Loucy (cell line): ENCODE results near the gene CHRNA9.

Source experiments
- EZH2phosphoT487 ChIP-seq: fragments of 200-600 bp; IDR thresholded peaks from 2 replicates; pipeline ENCODE4 v1.6.1; 2018; ENCODE audit warnings: antibody characterized with exemption, mild to moderate bottlenecking, moderate library complexity, borderline replicate concordance
- TF ChIP-seq, protein P1 (sequence below): fragments of 200-600 bp; sonication (generic); conservative IDR thresholded peaks from 2 replicates; pipeline ENCODE4 v1.5.1; 2014; ENCODE audit warnings: mild to moderate bottlenecking, antibody characterized with exemption, low read length

DNA sequence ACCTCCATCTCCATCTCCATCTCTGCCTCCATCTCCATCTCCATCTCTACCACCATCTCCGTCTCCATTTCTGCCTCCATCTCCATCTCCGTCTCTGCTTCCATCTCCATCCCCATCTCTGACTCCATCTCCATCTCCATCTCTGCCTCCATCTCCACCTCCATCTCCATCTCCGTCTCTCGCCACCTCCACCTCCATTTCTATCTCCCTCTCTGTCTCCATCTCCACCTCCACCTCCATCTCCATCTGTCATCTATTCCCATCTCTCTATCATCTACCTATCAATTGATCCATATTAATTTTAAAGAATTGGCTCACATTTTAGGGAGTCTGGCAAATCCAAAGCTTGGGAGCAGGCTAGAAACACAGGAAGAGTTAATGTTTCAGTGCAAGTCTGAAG is 39.6 kb upstream of the CHRNA9 start:
- TF ChIP-seq, protein P1, sequence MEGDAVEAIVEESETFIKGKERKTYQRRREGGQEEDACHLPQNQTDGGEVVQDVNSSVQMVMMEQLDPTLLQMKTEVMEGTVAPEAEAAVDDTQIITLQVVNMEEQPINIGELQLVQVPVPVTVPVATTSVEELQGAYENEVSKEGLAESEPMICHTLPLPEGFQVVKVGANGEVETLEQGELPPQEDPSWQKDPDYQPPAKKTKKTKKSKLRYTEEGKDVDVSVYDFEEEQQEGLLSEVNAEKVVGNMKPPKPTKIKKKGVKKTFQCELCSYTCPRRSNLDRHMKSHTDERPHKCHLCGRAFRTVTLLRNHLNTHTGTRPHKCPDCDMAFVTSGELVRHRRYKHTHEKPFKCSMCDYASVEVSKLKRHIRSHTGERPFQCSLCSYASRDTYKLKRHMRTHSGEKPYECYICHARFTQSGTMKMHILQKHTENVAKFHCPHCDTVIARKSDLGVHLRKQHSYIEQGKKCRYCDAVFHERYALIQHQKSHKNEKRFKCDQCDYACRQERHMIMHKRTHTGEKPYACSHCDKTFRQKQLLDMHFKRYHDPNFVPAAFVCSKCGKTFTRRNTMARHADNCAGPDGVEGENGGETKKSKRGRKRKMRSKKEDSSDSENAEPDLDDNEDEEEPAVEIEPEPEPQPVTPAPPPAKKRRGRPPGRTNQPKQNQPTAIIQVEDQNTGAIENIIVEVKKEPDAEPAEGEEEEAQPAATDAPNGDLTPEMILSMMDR: no peak
- no peak for TF ChIP-seq EZH2phosphoT487
